ENCODE measurements around the gene GORASP2.

DNA sequence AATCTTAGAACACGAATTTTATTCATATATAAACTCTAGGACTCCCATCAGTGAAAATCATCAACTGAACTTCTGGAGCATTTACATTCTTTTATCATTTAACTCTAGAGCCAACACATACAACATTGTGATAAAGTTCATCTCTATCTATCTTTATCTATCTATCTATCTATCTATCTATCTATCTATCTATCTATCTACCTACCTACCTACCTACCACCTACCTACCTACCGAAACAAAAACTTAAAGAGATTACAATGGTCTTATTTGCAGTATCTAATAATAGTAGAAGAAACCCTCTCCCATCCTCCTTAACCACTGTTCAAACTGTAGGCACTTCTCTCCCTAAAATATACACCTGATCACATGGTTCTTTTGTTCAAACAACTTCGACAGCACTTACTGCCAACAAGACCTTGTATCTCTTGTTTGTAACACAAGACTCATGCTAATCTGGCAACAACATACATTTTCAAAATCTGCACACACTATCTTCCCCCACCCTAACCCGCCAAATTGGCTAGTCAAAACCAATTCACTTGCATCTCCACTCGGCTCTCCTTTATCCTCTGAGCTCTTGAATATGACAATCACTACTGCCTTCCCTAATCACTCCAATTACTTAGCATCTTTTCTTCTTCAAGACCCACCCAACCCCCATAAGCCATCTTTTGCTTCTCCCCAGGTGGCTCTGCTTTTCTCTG, 69.0 kb downstream of the GORASP2 start:
- TF ChIP-seq, protein P1, sequence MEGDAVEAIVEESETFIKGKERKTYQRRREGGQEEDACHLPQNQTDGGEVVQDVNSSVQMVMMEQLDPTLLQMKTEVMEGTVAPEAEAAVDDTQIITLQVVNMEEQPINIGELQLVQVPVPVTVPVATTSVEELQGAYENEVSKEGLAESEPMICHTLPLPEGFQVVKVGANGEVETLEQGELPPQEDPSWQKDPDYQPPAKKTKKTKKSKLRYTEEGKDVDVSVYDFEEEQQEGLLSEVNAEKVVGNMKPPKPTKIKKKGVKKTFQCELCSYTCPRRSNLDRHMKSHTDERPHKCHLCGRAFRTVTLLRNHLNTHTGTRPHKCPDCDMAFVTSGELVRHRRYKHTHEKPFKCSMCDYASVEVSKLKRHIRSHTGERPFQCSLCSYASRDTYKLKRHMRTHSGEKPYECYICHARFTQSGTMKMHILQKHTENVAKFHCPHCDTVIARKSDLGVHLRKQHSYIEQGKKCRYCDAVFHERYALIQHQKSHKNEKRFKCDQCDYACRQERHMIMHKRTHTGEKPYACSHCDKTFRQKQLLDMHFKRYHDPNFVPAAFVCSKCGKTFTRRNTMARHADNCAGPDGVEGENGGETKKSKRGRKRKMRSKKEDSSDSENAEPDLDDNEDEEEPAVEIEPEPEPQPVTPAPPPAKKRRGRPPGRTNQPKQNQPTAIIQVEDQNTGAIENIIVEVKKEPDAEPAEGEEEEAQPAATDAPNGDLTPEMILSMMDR (conservative IDR thresholded peaks at IDR 0.05; ENCODE audit: low read depth in 2 of 2): no peak
- TF ChIP-seq, protein P2, sequence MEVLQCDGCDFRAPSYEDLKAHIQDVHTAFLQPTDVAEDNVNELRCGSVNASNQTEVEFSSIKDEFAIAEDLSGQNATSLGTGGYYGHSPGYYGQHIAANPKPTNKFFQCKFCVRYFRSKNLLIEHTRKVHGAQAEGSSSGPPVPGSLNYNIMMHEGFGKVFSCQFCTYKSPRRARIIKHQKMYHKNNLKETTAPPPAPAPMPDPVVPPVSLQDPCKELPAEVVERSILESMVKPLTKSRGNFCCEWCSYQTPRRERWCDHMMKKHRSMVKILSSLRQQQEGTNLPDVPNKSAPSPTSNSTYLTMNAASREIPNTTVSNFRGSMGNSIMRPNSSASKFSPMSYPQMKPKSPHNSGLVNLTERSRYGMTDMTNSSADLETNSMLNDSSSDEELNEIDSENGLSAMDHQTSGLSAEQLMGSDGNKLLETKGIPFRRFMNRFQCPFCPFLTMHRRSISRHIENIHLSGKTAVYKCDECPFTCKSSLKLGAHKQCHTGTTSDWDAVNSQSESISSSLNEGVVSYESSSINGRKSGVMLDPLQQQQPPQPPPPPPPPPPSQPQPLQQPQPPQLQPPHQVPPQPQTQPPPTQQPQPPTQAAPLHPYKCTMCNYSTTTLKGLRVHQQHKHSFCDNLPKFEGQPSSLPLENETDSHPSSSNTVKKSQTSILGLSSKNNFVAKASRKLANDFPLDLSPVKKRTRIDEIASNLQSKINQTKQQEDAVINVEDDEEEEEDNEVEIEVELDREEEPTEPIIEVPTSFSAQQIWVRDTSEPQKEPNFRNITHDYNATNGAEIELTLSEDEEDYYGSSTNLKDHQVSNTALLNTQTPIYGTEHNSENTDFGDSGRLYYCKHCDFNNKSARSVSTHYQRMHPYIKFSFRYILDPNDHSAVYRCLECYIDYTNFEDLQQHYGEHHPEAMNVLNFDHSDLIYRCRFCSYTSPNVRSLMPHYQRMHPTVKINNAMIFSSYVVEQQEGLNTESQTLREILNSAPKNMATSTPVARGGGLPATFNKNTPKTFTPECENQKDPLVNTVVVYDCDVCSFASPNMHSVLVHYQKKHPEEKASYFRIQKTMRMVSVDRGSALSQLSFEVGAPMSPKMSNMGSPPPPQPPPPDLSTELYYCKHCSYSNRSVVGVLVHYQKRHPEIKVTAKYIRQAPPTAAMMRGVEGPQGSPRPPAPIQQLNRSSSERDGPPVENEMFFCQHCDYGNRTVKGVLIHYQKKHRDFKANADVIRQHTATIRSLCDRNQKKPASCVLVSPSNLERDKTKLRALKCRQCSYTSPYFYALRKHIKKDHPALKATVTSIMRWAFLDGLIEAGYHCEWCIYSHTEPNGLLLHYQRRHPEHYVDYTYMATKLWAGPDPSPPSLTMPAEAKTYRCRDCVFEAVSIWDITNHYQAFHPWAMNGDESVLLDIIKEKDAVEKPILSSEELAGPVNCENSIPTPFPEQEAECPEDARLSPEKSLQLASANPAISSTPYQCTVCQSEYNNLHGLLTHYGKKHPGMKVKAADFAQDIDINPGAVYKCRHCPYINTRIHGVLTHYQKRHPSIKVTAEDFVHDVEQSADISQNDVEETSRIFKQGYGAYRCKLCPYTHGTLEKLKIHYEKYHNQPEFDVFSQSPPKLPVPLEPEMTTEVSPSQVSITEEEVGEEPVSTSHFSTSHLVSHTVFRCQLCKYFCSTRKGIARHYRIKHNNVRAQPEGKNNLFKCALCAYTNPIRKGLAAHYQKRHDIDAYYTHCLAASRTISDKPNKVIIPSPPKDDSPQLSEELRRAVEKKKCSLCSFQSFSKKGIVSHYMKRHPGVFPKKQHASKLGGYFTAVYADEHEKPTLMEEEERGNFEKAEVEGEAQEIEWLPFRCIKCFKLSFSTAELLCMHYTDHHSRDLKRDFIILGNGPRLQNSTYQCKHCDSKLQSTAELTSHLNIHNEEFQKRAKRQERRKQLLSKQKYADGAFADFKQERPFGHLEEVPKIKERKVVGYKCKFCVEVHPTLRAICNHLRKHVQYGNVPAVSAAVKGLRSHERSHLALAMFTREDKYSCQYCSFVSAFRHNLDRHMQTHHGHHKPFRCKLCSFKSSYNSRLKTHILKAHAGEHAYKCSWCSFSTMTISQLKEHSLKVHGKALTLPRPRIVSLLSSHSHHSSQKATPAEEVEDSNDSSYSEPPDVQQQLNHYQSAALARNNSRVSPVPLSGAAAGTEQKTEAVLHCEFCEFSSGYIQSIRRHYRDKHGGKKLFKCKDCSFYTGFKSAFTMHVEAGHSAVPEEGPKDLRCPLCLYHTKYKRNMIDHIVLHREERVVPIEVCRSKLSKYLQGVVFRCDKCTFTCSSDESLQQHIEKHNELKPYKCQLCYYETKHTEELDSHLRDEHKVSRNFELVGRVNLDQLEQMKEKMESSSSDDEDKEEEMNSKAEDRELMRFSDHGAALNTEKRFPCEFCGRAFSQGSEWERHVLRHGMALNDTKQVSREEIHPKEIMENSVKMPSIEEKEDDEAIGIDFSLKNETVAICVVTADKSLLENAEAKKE (CRISPR knock-in tag; IDR thresholded peaks at IDR 0.05): no peak
- TF ChIP-seq ZNF331 (CRISPR knock-in tag; IDR thresholded peaks at IDR 0.05; ENCODE audit: low read depth) (no peak), CREB1 (CRISPR knock-in tag; IDR thresholded peaks at IDR 0.05; ENCODE audit: low read depth) (no peak), EZH2phosphoT487 (IDR thresholded peaks at IDR 0.05; ENCODE audit: unreplicated experiment) (no peak)
